WTC11 (cell line): ENCODE measurements around the gene AKAP6.

Experiments used
- CTCF ChIP-seq: fragments of 200-600 bp; IDR thresholded peaks from 2 replicates; pipeline ENCODE4 v1.8.0; 2022; ENCODE audit warnings: antibody characterized with exemption
- HMGXB4 ChIP-seq: sonication (generic); formaldehyde crosslinking; IDR thresholded peaks from 2 replicates; pipeline ENCODE4 v1.8.1; 2023; ENCODE audit warnings: mild to moderate bottlenecking, moderate library complexity, missing genetic modification reagents
- ZNF121 ChIP-seq: sonication (generic); formaldehyde crosslinking; IDR thresholded peaks from 2 replicates; pipeline ENCODE4 v1.8.0; 2023; ENCODE audit warnings: missing genetic modification reagents

GRCh38 chr14:32311294-32312009 lies 17.6 kb upstream of the AKAP6 start:
- TF ChIP-seq ZNF121 (CRISPR knock-in tag) (no peak), HMGXB4 (no peak), CTCF (no peak)
